Measurements from ENCODE around the gene MAPK6.
A peak's percentile ranks its signal among the peaks of the same experiment; 100 is the strongest.

The MAPK6 gene

DNA sequence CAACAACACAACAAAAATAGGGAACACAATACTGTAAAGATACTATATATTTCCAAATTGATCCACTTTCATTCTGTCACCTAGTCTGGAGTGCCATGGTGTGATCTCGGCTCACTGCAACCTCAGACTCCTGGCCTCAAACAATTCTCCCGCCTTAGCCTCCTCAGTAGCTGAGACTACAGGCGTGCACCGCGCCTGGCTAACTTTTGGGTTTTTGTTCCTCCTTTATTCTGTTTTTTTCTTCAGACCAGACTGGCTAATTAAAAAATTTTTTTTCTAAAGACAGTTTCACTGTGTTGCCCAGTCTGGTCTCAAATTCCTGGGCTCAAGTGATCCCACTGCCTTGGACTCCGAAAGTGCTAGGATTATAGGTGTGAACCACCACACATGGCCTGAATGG is 88.2 kb downstream of the MAPK6 start:
- DNase-seq, result no peak

GRCh38 chr15:52109559-52110451 is 90.8 kb downstream of the MAPK6 start:
- DNase-seq, result no peak

DNA sequence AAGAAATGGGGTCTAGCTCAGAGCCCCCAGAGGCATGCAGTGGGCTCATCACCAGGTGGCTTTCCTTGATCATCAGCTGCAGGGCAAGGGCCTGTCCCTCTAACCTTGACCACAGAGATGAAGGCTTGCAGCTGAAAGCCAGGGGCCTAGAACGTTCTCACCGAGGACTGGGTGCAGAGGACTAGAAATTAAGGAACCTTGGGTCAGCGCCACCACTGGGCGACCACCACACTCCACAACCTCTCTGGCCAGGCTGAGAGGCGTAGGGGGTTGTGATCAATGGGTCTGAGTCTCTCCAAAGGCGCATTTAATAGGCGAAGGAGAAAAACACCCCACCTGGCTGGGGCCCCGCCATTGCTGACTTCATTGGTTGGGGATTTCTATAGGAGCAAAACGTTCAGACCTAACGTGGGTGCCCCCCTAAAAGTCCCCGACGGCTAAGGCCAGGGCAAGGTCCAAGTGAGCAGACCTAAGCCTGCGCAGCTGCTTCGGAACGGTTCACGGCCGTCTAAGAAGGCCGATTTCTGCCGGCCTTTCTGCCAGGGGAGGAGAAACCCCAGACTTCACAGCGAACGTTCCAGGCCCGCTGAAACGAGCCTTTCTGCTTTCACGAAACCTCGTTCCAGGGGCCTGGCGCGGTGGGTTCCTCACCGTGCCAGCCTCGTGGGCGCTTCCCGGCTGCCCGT is 92.6 kb downstream of the MAPK6 start:
- DNase-seq, result no peak

DNA sequence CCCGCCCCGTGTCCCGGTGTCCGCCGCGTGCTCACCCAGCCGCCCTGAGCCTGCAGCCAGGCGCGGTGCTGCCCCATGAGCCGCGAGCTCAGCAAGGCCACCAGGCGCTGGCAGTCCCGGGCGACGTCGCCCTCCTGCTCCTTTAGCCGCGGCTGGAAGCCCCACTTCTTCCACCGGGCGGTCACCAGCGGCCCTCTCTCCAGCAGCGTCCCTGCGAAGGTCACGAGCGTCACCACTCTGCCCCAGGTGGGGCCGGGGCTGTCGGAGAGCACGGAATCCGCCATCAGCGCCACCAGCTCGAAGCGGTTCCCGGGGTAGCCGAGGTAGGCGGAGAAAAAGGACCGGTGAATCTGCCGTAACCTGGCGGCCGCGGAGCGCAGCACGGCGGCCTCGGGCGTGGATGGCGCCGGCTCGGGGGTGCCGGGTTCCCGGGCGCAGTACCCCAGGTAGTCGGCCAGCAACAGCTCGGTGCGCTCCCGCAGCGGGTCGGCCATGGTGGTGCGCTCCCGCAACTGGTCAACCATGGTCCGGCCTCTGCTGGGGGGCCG is 93.3 kb downstream of the MAPK6 start:
- DNase-seq, result peak; percentile 51

DNA sequence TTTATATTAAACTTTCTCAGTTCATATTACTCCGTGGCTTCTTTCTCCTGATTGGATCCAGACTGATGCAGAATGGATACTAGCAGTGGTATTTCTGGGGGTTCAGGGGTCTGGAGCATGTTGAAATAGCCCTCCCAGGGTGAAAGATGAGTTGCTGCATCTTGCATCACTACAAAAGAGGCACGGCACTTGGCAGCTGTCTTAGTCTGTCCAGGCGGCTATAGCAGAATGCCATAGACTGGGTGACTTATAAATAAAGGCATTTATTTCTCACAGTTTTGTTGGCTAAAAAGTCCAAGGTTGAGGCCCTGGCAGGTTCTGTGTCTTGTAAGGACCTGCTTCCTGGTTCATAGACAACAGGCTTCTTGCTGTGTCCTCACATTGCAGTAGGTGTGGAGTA is 94.2 kb downstream of the MAPK6 start:
- no peak for DNase-seq

GRCh38 chr15:52113708-52114107 is 94.7 kb downstream of the MAPK6 start:
- no peak for DNase-seq

DNA sequence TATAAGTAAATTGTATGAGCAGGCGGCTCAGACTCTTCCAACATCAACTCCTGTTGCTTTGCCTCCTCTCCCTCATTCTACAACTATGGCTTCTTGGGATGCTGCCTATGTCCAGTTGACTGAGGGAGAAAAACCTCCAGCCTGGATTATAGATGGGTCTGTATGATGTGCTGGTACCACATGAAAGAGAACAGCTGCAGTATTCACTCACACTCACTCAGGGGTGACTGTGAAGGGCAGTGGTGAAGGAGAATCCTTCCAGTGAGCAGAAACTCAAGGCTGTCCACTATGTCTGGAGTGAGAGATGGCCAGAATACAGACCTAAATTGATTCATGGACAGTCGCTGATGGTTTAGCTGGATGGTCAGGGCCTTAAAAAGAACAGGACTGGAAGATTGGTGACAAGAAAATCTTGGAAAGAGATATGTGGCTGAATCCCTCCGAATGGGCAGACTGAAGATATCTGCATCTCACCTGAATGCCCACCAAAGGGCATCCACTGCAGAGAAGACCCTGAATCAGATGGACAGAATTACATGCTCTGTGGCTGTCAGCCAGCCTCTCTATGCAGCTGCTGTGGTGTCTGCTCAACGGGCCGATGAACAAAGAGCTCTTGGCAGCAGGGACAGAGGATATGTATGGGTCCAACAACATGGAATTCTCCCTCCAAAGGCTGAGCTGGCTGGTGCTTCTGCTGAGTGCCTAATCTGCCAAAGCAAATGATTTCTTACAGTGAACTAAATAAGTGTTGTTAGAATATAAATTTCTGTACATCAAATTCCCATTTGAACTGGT is 95.4 kb downstream of the MAPK6 start:
- DNase-seq, result no peak

- no peak for DNase-seq
Measured at GRCh38 chr15:52115598-52116427, 96.8 kb downstream of the MAPK6 start.

All from activated CD4-positive, alpha-beta T cell treated with anti-CD3 and anti-CD28 coated beads, Interleukin-2, amount 50 U/mL, for 1 hour (primary cell).